COR-L47 (cell line): ENCODE data around the gene RDX.
"Not testable (repeated sequence)": the region's sequence is repeated elsewhere in the genome, so short reads cannot be mapped to it uniquely, and the experiment has no call there.

Source experiments
- DNase-seq: peaks from one replicate; lab custom pipeline; 2025; lab: John Stamatoyannopoulos, UW

The RDX gene

DNA sequence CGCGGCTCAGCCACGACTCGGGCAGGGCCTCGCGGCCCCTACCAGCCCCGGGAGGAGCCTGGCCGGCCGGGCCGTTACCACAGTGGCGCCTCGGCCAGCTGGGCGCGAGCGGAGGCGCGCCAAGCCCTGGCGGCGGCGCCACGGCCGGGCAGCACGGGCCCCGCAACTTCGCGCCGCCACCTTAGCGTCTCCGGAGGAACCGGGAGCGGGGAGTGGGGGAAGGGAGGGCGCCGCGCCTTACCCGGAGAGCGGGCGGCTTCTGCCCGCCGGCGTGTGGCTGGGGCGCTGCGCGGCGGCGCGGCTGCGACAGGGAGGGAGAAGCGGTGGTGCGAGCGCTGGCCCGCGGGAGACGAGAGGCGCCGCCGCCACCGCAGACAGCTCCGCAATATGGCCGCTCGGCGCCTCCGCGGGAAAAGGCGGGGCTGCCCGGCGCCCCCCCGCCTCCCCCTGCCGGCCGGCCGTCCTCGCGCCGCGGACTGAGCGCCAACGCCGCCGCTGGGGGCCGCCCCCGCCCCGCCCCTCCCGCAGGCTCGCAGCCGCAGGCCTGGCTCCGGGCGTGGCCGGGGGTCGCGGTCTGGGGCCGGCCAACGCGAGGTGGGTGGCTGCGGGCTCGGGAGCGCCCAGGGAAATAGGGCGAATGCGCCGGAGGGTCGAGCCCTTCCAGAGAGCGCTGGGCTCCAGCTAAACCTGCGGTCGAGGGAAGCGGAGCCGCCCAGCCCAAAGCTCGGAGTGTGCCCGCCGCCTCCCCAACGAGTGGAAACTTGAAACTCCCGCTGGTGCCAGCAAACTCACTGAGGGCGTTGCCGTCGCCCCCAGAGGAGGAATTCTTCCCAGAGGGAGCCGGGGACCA is at the start of gene RDX:
TSS of gene RDX (minus strand) at position 389 of the 850 bp plus-strand sequence. CDS start 16,922 bp downstream, outside the sequence.
- peak; percentile 81 for DNase-seq

DNA sequence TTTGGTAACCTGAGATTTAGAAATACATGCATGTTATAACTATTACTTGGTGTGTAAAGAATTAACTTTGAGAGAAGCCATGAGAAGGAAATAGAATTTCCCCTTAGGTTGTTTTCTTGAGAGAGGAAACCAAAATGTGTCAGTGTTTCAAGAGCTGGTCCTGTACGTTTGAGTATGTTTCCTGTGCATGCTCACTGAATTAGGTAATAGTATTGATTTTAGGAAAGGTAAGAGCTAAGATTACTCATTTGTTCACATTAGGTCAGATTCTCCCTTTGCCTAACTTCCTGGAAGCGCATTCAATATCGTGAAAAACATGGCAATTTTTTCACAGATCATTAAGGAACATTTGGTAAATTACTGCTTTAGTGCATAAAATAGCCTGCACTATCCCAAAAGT is 49.3 kb upstream of the RDX start:
- no peak for DNase-seq

DNA sequence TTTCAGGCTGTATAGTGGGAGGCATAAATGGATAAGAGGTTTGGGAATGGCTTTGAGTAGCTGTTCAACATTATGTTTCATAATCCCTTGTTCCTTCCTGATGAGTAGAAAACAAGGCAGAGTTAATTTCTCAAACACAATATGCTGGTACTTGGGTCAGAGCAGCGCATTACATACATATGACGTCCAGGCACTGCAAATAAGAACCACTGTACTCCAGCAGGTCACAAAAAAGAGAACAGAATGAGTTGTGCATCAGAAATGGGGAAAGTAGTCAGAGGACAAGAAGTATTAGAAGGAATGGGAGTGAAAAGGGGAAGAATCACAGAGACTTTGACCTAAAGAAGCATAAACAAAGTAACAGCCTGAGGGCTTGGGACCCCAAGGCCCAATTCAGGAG is 44.0 kb upstream of the RDX start:
- DNase-seq = no peak

DNA sequence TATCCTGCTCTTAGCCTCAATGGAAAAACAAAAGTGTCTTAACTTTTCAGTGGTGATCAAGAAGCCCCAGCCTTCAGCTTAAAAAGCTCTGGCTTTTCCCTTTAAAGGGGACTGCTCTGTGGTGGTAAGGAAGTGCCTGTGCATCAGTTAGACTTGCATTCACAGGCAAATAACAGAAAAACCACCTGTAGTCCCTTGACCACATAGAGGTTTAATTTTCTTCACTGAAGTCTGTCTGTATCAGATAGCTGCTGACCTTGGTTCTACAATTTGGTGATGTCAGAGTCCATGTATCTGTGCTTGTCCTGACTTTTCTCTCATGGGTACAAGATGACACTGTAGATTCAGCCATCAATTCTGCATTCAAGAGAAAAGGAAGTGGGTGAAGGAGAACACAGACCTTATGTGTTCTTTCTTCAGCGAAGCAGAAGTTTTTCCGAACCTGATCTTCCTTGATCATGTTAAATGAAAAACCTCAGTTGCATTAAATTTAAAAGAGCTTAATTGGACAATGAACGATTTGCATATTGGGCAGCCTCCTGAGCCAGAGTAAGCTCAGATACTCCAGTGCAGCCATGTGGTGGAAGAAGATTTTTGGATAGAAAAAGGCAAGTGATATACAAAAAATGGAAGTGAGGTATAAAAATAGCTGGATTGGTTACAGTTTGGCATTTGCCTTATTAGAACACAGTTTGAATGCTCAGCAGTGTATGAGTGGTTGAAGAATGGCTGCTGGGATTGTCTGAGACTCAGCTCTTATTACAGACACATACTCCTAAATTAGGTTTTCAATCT is 43.2 kb upstream of the RDX start:
- DNase-seq = no peak

DNA sequence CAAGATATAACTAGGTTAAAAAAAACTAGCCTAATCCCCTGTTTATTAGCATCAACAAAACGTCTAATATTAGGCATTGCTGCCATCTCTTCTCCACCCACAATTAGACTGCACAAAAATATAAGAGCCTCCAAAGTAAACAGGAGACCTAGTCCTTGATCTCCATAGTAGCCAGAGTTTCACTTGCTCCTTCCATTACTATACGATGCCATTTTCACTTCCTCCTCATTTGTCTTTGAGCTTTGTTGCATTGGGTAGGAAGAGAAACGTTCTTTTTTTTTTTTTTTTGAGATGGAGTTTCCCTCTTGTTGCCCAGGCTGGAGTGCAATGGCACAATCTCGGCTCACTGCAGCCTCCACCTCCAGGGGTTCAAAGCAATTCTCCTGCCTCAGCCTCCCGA is 42.3 kb upstream of the RDX start:
- DNase-seq = no peak

DNA sequence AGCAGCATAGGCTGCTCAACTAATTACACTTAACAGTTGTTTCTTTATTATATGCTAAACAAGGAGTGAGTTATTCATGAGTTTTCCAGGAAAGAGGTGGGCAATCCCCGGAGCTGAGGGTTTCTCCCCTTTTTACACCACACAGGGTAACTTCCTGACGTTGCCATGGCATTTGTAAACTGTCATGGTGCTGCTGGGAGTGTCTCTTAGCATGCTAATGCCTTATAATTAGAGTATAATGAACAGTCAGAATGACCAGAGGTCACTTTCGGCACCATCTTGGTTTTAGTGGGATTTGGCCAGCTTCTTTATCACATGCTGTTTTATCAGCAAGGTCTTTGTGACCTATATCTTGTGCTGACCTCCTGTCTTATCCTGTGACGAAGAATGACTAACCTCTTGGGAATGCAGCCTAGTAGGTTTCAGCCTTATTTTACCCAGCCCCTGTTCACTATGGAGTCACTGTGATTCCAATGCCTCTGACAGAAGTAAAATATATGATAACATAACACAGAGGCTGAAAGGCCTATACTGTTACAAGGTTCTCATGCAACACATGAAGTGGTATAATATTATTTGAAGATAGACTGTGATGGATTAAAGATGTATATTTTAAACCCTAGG is 41.3 kb upstream of the RDX start:
- DNase-seq = no peak

DNA sequence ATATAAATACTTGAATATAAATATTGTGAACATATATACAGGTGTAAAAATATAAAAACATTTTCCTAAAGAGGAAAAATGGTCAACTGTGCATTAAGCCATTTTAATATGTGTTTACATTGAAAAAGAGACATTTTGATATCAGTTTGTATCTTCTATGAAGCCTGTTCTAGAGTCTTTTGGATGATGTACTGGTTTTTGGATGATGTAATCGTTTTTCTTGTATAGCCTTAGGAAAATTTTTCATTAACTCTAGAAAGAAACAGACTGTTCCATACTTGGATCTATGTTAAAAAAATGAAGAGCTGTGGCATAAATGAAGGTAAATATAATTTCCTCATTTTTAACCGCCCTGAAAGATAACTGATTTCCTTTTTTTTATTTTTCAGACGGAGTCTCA is 39.6 kb upstream of the RDX start:
- DNase-seq = no peak

DNA sequence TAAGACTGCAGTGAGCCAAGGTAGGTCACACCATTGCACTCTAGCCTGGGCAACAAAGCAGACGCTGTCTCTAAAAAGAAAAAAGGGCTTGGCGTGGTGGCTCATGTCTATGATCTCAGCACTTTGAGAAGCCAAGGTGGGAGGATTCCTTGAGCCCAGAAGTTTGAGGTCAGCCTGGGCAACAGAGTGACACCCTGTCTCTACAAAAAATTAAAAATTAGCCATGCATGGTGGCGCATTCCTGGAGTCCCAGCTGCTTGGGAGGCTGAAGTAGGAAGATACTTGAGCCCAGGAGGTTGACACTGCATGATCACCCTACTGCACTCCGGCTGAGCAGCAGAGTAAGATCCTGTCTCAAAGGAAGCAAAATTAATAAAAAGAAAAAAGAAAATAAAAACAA is 38.9 kb upstream of the RDX start:
- DNase-seq = no peak

DNA sequence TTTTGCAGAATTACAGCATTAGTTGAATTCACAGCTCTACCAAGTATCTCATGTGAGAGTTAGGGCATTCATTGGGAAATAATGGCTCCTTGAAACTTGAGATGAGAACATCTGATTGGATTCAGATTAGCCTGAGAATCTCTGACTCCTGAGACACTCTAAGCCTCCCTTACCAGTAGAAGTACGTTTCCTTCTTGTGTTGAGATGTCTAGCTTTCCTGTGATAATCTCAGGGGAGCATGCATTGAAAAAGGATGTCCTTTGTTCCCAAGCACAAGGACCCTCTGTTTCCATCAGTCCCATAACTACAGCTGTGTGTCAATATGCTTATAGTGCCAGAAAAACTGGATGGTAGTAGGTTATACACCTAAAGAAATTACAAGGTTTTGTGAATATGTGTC is 35.2 kb upstream of the RDX start:
- DNase-seq = no peak

DNA sequence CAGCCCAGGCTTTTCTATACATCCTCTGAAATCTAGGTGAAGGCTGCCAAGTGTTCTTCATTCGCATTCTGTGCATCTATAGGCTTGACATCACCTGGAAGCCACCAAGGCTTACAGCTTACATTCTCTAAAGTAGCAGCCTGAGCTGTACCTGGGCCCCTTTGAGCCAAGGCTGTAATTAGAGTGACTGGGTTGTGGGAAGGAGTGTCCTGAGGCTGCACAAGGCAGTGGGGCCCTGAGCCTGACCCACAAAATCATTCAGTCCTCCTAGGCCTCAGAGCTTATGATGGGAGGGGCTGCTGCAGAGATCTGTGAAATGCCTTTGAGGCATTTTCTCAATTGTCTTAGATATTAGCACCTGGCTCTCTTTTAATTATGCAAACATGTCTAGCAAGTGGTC is 33.0 kb upstream of the RDX start:
- DNase-seq = no peak

DNA sequence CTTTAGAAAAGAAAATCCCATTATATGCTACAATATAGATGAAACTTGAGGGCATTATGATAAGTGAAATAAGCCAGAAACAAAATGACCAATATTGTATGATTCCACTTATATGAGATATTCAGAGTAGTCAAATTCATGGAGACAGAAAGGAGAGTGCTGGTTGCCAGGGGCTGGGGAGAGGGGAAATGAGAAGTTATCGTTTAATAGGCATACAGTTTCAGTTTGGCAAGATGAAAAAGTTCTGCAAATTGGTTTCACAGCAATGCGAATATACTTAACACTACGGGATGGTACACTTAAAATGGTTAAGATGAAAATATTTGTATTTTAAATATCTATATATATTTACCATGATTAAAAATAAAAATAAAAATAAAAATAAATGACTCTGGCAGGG is 31.1 kb upstream of the RDX start:
- no peak for DNase-seq

DNA sequence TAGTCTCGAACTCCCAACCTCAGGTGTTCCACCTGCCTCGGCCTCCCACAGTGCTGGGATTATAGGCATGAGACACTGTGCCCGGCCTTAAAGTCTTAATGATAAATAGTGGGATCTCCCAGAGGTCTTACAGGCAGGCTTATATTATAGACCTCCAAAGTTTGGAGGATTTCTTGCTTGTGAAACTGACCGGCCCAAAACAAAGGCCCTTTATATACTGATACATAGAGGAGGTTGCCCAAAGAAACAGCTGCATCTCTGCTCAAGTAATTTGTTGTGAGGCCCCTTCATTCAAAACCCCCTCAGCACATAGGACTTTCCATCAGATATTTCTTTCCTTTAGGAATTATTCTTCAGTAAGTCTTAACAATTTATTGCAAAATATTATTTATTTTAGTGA is 27.4 kb upstream of the RDX start:
- no peak for DNase-seq

DNA sequence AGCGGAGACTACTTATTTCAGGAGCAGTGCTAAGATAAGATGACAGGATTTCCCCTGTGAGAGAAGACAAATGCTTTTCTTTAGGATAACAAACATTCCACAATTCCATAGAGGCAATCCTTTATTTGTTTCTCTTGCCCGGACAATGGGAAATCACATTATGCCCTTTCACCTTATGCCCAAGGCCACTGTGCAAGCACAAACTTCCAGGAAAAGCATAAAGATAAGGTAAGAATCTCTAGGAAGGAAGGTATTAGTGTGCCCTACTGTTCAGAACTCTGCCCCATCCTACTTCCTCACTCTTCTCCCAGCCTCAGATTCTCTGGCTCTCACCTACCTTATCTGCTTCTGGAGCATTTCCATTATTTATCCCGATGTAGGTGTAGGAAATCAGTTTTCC is 23.1 kb upstream of the RDX start:
- DNase-seq = no peak

DNA sequence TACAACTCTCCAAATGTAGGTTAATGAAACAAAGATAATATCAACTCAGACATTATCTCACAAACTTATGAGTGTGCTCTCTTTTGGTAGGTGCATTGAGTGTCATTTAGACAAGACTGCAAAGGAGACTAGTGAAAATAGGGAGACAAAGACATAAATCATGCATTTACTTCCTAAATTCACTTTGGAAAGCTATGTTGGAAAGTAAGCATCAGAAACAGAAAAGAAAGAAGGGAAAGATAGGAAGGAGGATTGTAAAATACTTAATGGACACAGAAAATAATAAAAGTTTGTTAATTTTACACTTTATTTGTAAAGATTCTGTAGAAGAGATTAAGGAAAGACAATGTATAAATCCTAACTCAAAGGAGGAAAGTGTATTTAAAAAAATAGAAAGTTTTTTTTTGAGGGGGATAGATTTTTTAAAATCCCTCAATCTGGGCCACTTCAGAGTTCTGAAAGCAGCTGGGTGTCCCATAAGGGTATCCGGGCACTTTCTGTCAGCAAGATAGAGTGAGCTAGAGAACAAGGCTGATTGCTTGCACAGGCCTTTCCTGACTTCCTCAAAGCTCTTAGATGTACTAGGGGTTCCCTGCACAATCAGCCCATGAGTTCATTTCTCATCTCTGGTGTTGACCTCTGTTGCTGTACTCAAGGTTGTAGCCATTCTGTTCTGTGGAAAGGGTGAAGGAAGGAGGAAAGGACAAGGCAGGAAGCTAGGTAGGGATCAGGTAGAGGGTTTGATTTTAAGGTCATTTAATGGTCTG is 22.4 kb upstream of the RDX start:
- no peak for DNase-seq

DNA sequence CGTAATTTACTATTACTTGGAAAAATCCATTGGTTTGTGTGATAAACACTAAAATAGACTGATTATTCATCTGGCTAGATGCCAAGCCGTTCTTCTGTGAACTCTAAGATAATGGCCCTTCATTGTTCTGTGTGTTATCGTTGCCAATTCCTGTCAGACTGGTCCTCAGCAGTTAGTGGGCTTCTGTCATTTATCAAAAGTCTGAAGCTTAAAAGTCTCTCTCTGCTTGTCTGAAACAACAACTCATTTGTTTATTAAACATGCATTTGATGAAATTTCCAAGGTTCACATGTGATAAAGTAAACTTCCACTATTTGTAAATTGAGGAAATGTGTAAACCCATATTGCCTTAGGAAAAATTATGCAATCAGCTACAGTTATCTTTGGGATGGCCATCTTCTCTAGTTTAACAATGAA is 21.1 kb upstream of the RDX start:
- peak; percentile 95 for DNase-seq

DNA sequence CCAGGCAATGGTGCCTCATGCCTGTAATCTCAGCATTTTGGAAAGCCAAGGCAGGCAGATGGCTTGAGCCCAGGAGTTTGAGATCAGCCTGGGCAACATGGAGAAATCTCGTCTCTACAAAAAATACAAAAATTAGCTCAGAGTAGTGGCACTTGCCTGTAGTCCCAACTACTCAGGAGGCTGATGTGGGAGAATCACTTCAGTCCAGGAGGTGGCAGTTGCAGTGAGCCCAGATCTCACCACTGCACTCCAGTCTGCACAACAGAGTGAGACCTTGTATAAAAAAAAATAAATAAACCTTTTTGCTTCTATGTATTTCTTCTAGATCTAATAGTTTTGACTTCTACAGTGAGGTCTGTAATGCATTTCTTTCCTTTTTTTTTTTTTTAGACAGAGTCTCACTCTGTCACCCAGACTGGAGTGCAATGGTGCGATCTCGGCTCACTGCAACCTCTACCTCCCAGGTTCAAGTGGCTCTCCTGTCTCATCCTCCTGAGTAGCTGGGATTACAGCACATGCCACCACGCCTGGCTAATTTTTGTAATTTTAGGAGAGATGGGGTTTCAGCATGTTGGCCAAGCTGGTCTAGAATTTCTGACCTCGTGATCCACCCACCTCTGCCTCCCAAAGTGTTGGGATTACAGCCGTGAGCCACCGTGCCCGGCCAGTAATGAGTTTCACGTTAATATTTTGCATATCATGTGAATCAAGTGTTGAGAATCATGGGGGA is 18.1 kb upstream of the RDX start:
- no peak for DNase-seq

DNA sequence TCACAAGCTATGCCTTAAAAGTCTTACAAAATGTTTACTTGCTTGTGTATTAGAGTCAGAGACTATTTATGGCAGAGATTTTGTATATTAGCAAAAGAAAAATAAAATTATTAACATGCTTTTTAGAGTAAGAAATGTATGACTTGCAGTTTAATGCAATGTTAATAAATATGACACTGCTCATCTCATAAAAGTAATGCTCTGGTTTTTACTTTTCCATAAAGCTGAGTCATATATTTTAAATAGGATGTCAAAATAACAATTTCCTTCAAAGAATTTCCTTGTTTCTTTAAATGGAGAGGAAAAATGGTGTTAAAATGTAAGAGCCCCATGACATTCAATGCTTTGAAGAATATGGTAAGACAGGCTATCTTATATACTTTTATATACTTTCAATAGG is 16.3 kb upstream of the RDX start:
- DNase-seq = no peak

DNA sequence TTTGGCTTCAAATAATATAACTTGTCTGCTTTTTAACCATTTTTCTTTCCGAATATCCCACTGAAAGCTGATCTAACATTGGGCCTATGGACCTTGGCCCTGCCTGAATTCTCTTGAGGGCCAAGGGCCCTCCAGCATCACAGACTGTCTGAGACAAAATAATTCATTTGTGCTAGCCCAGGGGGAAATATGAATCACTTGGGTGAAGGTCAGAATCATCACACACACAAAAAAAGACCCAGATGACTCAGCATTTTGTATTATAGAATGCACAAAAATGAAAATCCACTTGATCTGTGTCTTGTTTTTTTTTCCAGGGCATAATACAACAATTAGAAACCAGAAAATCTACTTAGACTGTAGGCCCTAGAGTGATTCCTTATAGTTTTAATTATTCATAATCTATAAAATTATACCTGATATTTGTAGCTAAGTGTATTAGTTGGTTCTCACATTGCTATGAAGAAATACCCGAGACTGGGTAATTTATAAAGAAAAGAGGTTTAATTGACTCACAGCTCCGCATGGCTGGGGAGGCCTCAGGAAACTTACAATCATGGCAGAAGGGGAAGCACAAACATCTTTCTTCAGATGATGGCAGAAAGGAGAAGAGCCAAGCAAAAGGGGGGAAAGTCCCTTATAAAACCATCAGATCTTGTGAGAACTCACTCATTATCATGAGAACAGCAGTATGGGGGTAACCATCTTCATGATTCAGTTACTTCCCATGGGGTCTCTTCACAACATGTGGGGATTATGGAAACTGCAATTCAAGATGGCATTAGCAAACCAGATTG is 15.6 kb upstream of the RDX start:
- DNase-seq = no peak

DNA sequence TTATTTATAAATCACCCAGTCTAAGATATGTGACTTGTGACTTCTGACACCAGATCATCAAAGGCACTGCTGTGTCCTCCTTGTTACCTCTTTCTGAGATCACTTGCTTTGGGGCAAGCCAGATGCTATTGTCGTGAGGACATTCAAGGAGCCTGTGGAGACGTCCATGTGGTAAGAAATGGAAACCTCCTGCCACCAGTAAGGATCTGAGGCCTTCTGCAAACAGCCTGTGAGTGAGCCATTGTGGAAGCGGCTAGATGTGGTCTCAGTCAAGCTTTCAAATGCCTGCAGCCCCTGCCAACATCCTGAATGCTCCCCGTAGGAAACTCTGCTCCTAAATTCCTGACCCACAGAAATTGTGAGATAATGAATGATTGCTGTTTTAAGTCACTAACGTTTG is 11.7 kb upstream of the RDX start:
- DNase-seq = no peak

DNA sequence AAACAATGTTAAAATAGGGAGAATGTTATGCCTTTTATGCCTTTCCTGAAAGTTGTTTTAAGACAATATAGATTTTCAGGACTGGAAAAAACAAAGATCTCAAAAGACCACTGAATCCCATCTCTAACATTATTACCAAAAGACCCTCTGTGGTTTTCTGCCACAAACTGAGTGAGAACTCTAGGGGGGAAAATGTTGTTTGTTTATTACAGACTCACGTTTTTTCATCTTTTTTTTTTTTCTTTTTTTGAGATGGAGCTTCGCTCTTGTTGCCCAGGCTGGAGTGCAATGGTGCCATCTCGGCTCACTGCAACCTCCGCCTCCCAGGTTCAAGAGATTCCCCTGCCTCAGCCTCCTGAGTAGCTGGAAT is 9.6 kb upstream of the RDX start:
- DNase-seq = not testable (repeated sequence)
